K562 (cell line): ENCODE data around the gene HADH. TPM values are rescaled to one million over a fixed set of nuclear protein-coding genes. Genes with fewer than 3 reads are reported as not detected.

Experiments
- BRD4 ChIP-seq: fragments of 200-600 bp; sonication (generic); IDR thresholded peaks from 2 replicates; pipeline ENCODE4 v1.6.1; 2017; ENCODE audit warnings: inconsistent platforms
- CEBPB ChIP-seq: fragments of 450-650 bp; IDR thresholded peaks from 2 replicates; pipeline ENCODE4 v1.6.1; 2016; ENCODE audit warnings: missing genetic modification characterization, missing compliant biosample characterization
- DLX4 ChIP-seq: fragments of 250-450 bp; sonication (Bioruptor Pico); IDR thresholded peaks from 2 replicates; pipeline ENCODE4 v1.6.1; 2021; ENCODE audit warnings: mild to moderate bottlenecking
- DPF2 ChIP-seq: fragments of 450-650 bp; IDR thresholded peaks from 2 replicates; pipeline ENCODE4 v1.6.1; 2016
- EP400 ChIP-seq: fragments of 450-650 bp; IDR thresholded peaks from 2 replicates; pipeline ENCODE4 v1.6.1; 2017; ENCODE audit warnings: antibody characterized with exemption, mild to moderate bottlenecking, moderate library complexity
- HCFC1 ChIP-seq: IDR thresholded peaks from 2 replicates; pipeline ENCODE4 v1.6.1; 2012; ENCODE audit warnings: low read depth, low read length, improper control_type of control experiment
- HSF4 ChIP-seq: fragments of 250-450 bp; sonication (Bioruptor Pico); IDR thresholded peaks from 2 replicates; pipeline ENCODE4 v2.1.2; 2022; ENCODE audit warnings: mild to moderate bottlenecking, moderate library complexity, borderline replicate concordance
- JUND ChIP-seq, 2 experiments: IDR thresholded peaks; 2 replicates in 1 of 2; 3 replicates in 1 of 2; pipeline ENCODE4 v1.6.1; 2011; ENCODE audit warnings: borderline replicate concordance in 2 of 2, low read depth in 2 of 2, low read length in 2 of 2, improper control_type of control experiment in 1 of 2, missing biosample characterization in 1 of 2, missing genetic modification characterization in 1 of 2, missing genetic modification reagents in 1 of 2
- LARP7 ChIP-seq: fragments of 450-650 bp; IDR thresholded peaks from 2 replicates; pipeline ENCODE4 v1.6.1; 2016
- MGA ChIP-seq: fragments of 450-650 bp; IDR thresholded peaks from 2 replicates; pipeline ENCODE4 v1.6.1; 2016; ENCODE audit warnings: mild to moderate bottlenecking, moderate library complexity
- NBN ChIP-seq: fragments of 450-650 bp; IDR thresholded peaks from 2 replicates; pipeline ENCODE4 v1.6.1; 2016; ENCODE audit warnings: low read depth, mild to moderate bottlenecking
- SMAD1 ChIP-seq: fragments of 150-350 bp; IDR thresholded peaks from 2 replicates; pipeline ENCODE4 v1.6.1; 2014; ENCODE audit warnings: low read length, low read depth; ENCODE audit not compliant: partially characterized antibody
- TAF15 ChIP-seq: fragments of 200-400 bp; formaldehyde crosslinking; IDR thresholded peaks from 2 replicates; pipeline ENCODE4 v1.6.1; 2017; ENCODE audit warnings: mild to moderate bottlenecking, low read depth, low read length, moderate library complexity
- TRIM24 ChIP-seq, 2 experiments: fragments of 450-650 bp; IDR thresholded peaks; 2 replicates each; pipeline ENCODE4 v1.6.1; 2016
- WHSC1 ChIP-seq: IDR thresholded peaks from one replicate; pipeline ENCODE4 v1.6.1; 2012; ENCODE audit warnings: low read length, control low read depth, inconsistent platforms
- ZNF778 ChIP-seq: fragments of 450-650 bp; formaldehyde crosslinking; IDR thresholded peaks from 2 replicates; pipeline ENCODE4 v1.4.0; 2020; ENCODE audit warnings: mild to moderate bottlenecking, moderate library complexity
- polyA plus RNA-seq, 8 experiments: library from polyadenylated mRNA; depleted of rRNA in 4 of 8; stranded (reverse) in 5 of 8; unstranded in 3 of 8; fragments of >200 nt; fragmentation: Nextera tagmentation in 2 of 8; fragmentation: Illumina TruSeq in 1 of 8; extraction: Ambion mirVana in 2 of 8; extraction: Trizol in 1 of 8; gene quantifications; 2 replicates each; pipeline versions ENCODE4 v1.2.1 to v1.2.3, GENCODE V29; 2011 to 2014; ENCODE audit warnings: inconsistent platforms in 1 of 8, missing spikeins in 1 of 8
- total RNA-seq, 7 experiments: library from RNA; depleted of rRNA in 6 of 7; stranded (reverse); fragments of >200 nt in 6 of 7; fragmentation: Illumina TruSeq in 2 of 7; extraction: Trizol in 2 of 7; gene quantifications; 2 replicates each; pipeline versions ENCODE4 v1.2.1 to v1.2.3, GENCODE V29; 2011 to 2021; ENCODE audit warnings: low replicate concordance in 1 of 7
- TF ChIP-seq, protein P1 (sequence below): sonication (generic); formaldehyde crosslinking; IDR thresholded peaks from 2 replicates; pipeline ENCODE4 v1.8.0; 2023; ENCODE audit warnings: mild to moderate bottlenecking, missing genetic modification reagents

HADH gene
- total and polyA plus RNA-seq, 9 of the 15 experiments (the other 6 are each of a cell fraction or from before 2014, with no cell fraction given) = 9.4 to 73.3 (median 32.8) TPM

- TF ChIP-seq MGA (0 out of 2 replicates have a peak, but pooled peaks have one; percentile 26), JUND (IDR thresholded peaks at IDR 0.05; ENCODE audit: borderline replicate concordance, low read depth, low read length) (0 out of 2 replicates have a peak, but pooled peaks have one; percentile 36), JUND (tag; IDR thresholded peaks at IDR 0.05; ENCODE audit: borderline replicate concordance, low read depth, low read length) (peak; percentile 52), HSF4 (no peak), CEBPB (peak; percentile 93), SMAD1 (no peak), LARP7 (no peak), NBN (no peak), BRD4 (no peak), TAF15 (no peak), WHSC1 (no peak), HCFC1 (no peak), TRIM24 (IDR thresholded peaks at IDR 0.05) (peak in 1 of 2 experiments; percentile 73; a peak in 2 of 4 replicates), EP400 (no peak), ZNF778 (no peak), DPF2 (no peak), DLX4 (no peak)
- TF ChIP-seq, protein P1, sequence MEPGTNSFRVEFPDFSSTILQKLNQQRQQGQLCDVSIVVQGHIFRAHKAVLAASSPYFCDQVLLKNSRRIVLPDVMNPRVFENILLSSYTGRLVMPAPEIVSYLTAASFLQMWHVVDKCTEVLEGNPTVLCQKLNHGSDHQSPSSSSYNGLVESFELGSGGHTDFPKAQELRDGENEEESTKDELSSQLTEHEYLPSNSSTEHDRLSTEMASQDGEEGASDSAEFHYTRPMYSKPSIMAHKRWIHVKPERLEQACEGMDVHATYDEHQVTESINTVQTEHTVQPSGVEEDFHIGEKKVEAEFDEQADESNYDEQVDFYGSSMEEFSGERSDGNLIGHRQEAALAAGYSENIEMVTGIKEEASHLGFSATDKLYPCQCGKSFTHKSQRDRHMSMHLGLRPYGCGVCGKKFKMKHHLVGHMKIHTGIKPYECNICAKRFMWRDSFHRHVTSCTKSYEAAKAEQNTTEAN (CRISPR knock-in tag) = no peak
Observed at GRCh38 chr4:108001540-108002135, 11.9 kb downstream of the HADH start (continued).
